ENCODE measurements around the gene DIP2C.

DNA sequence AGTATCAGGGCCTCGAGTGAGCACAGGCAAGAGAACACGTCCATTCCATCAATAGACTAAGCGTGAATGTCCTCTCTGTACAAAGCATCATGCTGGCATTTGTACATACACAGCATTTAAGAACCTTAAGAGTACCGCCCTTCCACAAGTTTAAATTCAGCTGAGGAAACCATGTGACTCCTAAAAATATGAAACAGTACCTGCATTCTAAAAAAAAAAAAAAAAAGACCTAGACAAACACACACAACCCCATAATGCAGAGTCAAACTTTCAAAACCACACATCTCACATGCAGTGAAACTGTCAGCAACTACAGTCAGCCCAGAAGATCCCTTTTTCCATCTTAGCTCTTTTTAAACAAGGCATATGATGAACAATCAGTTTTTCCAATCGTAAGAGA lies 124.3 kb downstream of the DIP2C start:
- TF ChIP-seq, protein P1, sequence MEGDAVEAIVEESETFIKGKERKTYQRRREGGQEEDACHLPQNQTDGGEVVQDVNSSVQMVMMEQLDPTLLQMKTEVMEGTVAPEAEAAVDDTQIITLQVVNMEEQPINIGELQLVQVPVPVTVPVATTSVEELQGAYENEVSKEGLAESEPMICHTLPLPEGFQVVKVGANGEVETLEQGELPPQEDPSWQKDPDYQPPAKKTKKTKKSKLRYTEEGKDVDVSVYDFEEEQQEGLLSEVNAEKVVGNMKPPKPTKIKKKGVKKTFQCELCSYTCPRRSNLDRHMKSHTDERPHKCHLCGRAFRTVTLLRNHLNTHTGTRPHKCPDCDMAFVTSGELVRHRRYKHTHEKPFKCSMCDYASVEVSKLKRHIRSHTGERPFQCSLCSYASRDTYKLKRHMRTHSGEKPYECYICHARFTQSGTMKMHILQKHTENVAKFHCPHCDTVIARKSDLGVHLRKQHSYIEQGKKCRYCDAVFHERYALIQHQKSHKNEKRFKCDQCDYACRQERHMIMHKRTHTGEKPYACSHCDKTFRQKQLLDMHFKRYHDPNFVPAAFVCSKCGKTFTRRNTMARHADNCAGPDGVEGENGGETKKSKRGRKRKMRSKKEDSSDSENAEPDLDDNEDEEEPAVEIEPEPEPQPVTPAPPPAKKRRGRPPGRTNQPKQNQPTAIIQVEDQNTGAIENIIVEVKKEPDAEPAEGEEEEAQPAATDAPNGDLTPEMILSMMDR (IDR thresholded peaks at IDR 0.05), result no peak
- TF ChIP-seq POLR2AphosphoS5 (IDR thresholded peaks at IDR 0.05), result no peak
- no peak for TF ChIP-seq POLR2A (IDR thresholded peaks at IDR 0.05)

Data from prostate gland (tissue), 2 donors.